IMR-90 (cell line): ENCODE data around the gene PLXND1. TPM values are rescaled to one million over a fixed set of nuclear protein-coding genes. Genes with fewer than 3 reads are reported as not detected.

Experiments used
- ATAC-seq: fragments of 200-7000 bp; cut with Tn5 transposase; 2 replicates; pipeline ENCODE4 v1.9.1; 2020; ENCODE audit warnings: low read depth, mild to moderate bottlenecking, moderate library complexity
- BruUV-seq: library from RNA; stranded (reverse); fragments of 400-500 nt; replicated peaks from 2 replicates; lab custom pipeline; 2021; lab: Mats Ljungman, UMichigan
- CTCF ChIA-PET: fragments of 300-600 bp; formaldehyde crosslinking; extraction: SDS; loops from one replicate; lab custom pipeline; 2021; ENCODE audit warnings: antibody characterized with exemption; lab: Yijun Ruan, JAX
- POLR2A ChIA-PET: fragments of 300-600 bp; sonication (Branson Sonifier 250); formaldehyde crosslinking; loops from one replicate; lab custom pipeline; 2022; ENCODE audit warnings: antibody characterized with exemption; ENCODE audit not compliant: unreplicated experiment; lab: Charles Lee
- DNase-seq: peaks from one replicate; pipeline ENCODE4 v3.0.0; 2013
- H2AFZ ChIP-seq: replicated peaks from 2 replicates; pipeline ENCODE3; 2013; ENCODE audit warnings: low read length, mild to moderate bottlenecking; ENCODE audit not compliant: poor library complexity
- H2AK5ac ChIP-seq: 2 replicates; pipeline ENCODE4 v1.6.1; 2013; ENCODE audit warnings: low read depth, low read length, inconsistent platforms
- H2AK9ac ChIP-seq: replicated peaks from 2 replicates; pipeline ENCODE3; 2013; ENCODE audit warnings: mild to moderate bottlenecking, low read depth, low read length, moderate library complexity; ENCODE audit not compliant: poor library complexity
- H2BK120ac ChIP-seq: 2 replicates; pipeline ENCODE4 v1.6.1; 2013; ENCODE audit warnings: low read depth, low read length, inconsistent platforms
- H2BK15ac ChIP-seq: 3 replicates; pipeline ENCODE4 v1.6.1; 2013; ENCODE audit warnings: low read depth, low read length, inconsistent platforms
- H2BK20ac ChIP-seq: 2 replicates; pipeline ENCODE4 v1.6.1; 2013; ENCODE audit warnings: low read depth, mild to moderate bottlenecking, inconsistent platforms, low read length, moderate library complexity
- H2BK5ac ChIP-seq: 2 replicates; pipeline ENCODE4 v1.6.1; 2013; ENCODE audit warnings: mild to moderate bottlenecking, low read depth, low read length, inconsistent platforms; ENCODE audit not compliant: poor library complexity, severe bottlenecking
- H3K14ac ChIP-seq: replicated peaks from 2 replicates; pipeline ENCODE4 v1.6.1; 2013; ENCODE audit warnings: low read depth, low read length, inconsistent platforms
- H3K18ac ChIP-seq: 2 replicates; pipeline ENCODE4 v1.6.1; 2013; ENCODE audit warnings: low read depth, low read length, control low read depth
- H3K23ac ChIP-seq: 2 replicates; pipeline ENCODE4 v1.6.1; 2013; ENCODE audit warnings: low read depth, low read length, inconsistent platforms
- H3K27ac ChIP-seq: 2 replicates; pipeline ENCODE4 v1.5.1; 2013; ENCODE audit warnings: mild to moderate bottlenecking, control low read depth, low read length; ENCODE audit not compliant: insufficient read depth
- H3K27me3 ChIP-seq: 2 replicates; pipeline ENCODE4 v1.6.1; 2013; ENCODE audit warnings: low read length; ENCODE audit not compliant: control insufficient read depth, insufficient read depth
- H3K36me3 ChIP-seq: 2 replicates; pipeline ENCODE4 v1.6.1; 2013; ENCODE audit warnings: low read length, mixed read lengths; ENCODE audit not compliant: control insufficient read depth, insufficient read depth
- H3K4ac ChIP-seq: 2 replicates; pipeline ENCODE4 v1.6.1; 2013; ENCODE audit warnings: low read depth, low read length, inconsistent platforms
- H3K4me1 ChIP-seq: 2 replicates; pipeline ENCODE4 v1.6.1; 2013; ENCODE audit warnings: low read length, mixed read lengths; ENCODE audit not compliant: control insufficient read depth, insufficient read depth
- H3K4me2 ChIP-seq: 2 replicates; pipeline ENCODE4 v1.6.1; 2013; ENCODE audit warnings: low read depth, mild to moderate bottlenecking, control low read depth, low read length, moderate library complexity
- H3K4me3 ChIP-seq: 2 replicates; pipeline ENCODE4 v1.5.1; 2013; ENCODE audit warnings: low read depth, mild to moderate bottlenecking, control low read depth, low read length, moderate library complexity; ENCODE audit not compliant: insufficient read depth
- H3K56ac ChIP-seq: 2 replicates; pipeline ENCODE4 v1.6.1; 2013; ENCODE audit warnings: low read length, inconsistent platforms; ENCODE audit not compliant: insufficient read depth; ENCODE audit errors: extremely low read depth
- H3K79me1 ChIP-seq, 2 experiments: 2 replicates each; pipeline ENCODE4 v1.6.1; 2013; ENCODE audit warnings: low read length in 2 of 2, inconsistent platforms in 1 of 2, low read depth in 1 of 2
- H3K9ac ChIP-seq: 2 replicates; pipeline ENCODE4 v1.6.1; 2013; ENCODE audit warnings: low read depth, low read length, control low read depth
- H3K9me1 ChIP-seq: 2 replicates; pipeline ENCODE4 v1.6.1; 2013; ENCODE audit warnings: low read length, inconsistent platforms; ENCODE audit not compliant: insufficient read depth
- H3K9me3 ChIP-seq: 2 replicates; pipeline ENCODE4 v1.6.1; 2013; ENCODE audit warnings: low read length; ENCODE audit not compliant: control insufficient read depth, insufficient read depth
- H4K20me1 ChIP-seq: 2 replicates; pipeline ENCODE4 v1.6.1; 2013; ENCODE audit warnings: low read length, inconsistent platforms; ENCODE audit not compliant: insufficient read depth
- H4K5ac ChIP-seq: 2 replicates; pipeline ENCODE4 v1.6.1; 2013; ENCODE audit warnings: mild to moderate bottlenecking, low read depth, low read length, control low read depth
- H4K8ac ChIP-seq, 2 experiments: 2 replicates each; pipeline ENCODE4 v1.6.1; 2013; ENCODE audit warnings: low read depth in 2 of 2, low read length in 2 of 2, control low read depth in 1 of 2, inconsistent platforms in 1 of 2
- H4K91ac ChIP-seq: 2 replicates; pipeline ENCODE4 v1.6.1; 2013; ENCODE audit warnings: low read depth, low read length, inconsistent platforms; ENCODE audit not compliant: insufficient read depth
- BHLHE40 ChIP-seq: fragments of 150-350 bp; IDR thresholded peaks from 2 replicates; pipeline ENCODE4 v1.6.1; 2016; ENCODE audit warnings: mild to moderate bottlenecking, low read depth, low read length
- CEBPB ChIP-seq: IDR thresholded peaks from 2 replicates; pipeline ENCODE4 v1.6.1; 2012; ENCODE audit warnings: low read depth, low read length, improper control_type of control experiment
- WGBS, 2 experiments: methylation state at CpG; one replicate each; pipeline versions ENCODE4 v1.1.5 to v1.1.7; 2013; ENCODE audit warnings: missing lambda C conversion rate in 2 of 2; ENCODE audit not compliant: insufficient read length in 1 of 2; ENCODE audit errors: extremely low coverage in 2 of 2; 5-methylcytosine and 5-hydroxymethylcytosine counted together
- dilution Hi-C: fragments of 300-500 bp; cut with HindIII; formaldehyde crosslinking; loops from one replicate; pipeline ENCODE4 v1.14.3; 2018; ENCODE audit warnings: low sequenced_read_pairs; ENCODE audit not compliant: unreplicated experiment
- in situ Hi-C: fragments of 300-500 bp; cut with MboI; formaldehyde crosslinking; loops from 3 replicates; pipeline ENCODE4 v1.14.3; 2019; ENCODE audit warnings: low sequenced_read_pairs, inconsistent platforms, mixed read lengths
- intact Hi-C: fragments of 100-400 bp; cut with micrococcal nuclease; formaldehyde crosslinking; loops from 2 replicates; pipeline ENCODE4 v1.10.0; 2022
- polyA plus RNA-seq, 3 experiments: library from polyadenylated mRNA; depleted of rRNA; stranded (reverse); fragments of >200 nt; gene quantifications; 2 replicates each; pipeline ENCODE4 v1.2.3, GENCODE V29; 2012; ENCODE audit warnings: low replicate concordance in 1 of 3
- total RNA-seq: library from RNA; depleted of rRNA; stranded (reverse); fragments of >200 nt; gene quantifications from 2 replicates; pipeline ENCODE4 v1.2.3, GENCODE V29; 2012

PLXND1 gene
- total and polyA plus RNA-seq, 2 of the 4 experiments (the other 2 are of a cell fraction) = 19.2 to 67.1 TPM

DNA sequence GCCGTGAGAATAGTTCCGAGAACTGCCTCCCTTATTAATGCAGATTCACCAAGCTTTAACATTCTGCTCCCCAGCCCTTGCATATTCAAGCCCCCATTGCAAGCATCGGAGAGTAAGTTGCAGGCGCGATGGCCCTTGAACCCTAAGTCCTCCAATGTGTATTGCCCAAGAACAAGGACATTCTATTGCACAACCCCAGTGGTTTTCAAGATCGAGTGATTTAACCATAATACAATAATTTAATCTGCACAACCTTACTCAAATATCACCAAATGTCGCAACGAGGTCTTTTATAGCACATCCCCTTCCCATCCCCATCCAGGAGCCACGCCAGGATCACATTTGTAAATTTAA is 21.7 kb upstream of the PLXND1 start:
- H3K9ac ChIP-seq = no peak overlapping the region
- intact Hi-C loops (loop anchor here (1.0 to 10.0 kb wide), 3 partner anchors 201 to 377 kb away; no protein-coding TSS in a partner anchor), in situ Hi-C loops (loop anchor here (25.0 kb wide), 1 partner anchor 459 kb away; the partner anchor contains the start of gene ALG1L2), dilution Hi-C loops (no loop called here)
- POLR2A ChIA-PET = interaction anchor here (0.7 kb wide), 1 partner anchor 467 kb away, joined by 4 read pairs; no protein-coding TSS in a partner anchor
- H3K14ac ChIP-seq = no peak overlapping the region
- H4K8ac ChIP-seq = peak overlapping the region in 1 of 2 experiments; percentile 17; a peak in 1 of 4 replicates
- H2AK5ac ChIP-seq = no peak overlapping the region
- no peak overlapping the region for H4K91ac ChIP-seq
- H3K4me2 ChIP-seq = no peak overlapping the region; the same call in 1 of the 2 replicates
- 10% methylated on average over 2 of the region's 9 CpGs; no CpG with 5 or more reads in 1 of the 2 experiments for WGBS, 2 experiments
- H3K36me3 ChIP-seq = no peaks in the 10 kb centered on the region
- no peak for TF ChIP-seq BHLHE40
- TF ChIP-seq CEBPB = peak; percentile 94
- DNase-seq (no peak), ATAC-seq (no peak)
- no peak overlapping the region for H2BK15ac ChIP-seq
- H2AK9ac ChIP-seq = no peak overlapping the region
- no TSS peak for BruUV-seq
- no peaks in the 10 kb centered on the region for H3K9me3 ChIP-seq
- peak overlapping the region; percentile 54 for H2AFZ ChIP-seq
- no peak overlapping the region for H2BK20ac ChIP-seq
- no peak overlapping the region for H3K18ac ChIP-seq
- peaks cover 20% of the 10 kb centered on the region for H3K4me1 ChIP-seq
- peak overlapping the region; percentile 58; the same call in 1 of the 2 replicates for H3K23ac ChIP-seq
- H3K27me3 ChIP-seq = no peaks in the 10 kb centered on the region
- H3K9me1 ChIP-seq = peaks cover 11% of the 10 kb centered on the region
- H3K4ac ChIP-seq = peak overlapping the region; percentile 2; the same call in 1 of the 2 replicates
- H3K79me1 ChIP-seq = peaks cover 0 to 8% of the 10 kb centered on the region in 2 experiments; a peak in 1 of 4 replicates
- no peak overlapping the region for H2BK5ac ChIP-seq
- CTCF ChIA-PET = interaction anchor here (1.2 kb wide), 1 partner anchor 201 kb away, joined by 4 read pairs; no protein-coding TSS in a partner anchor
- no peak overlapping the region; the same call in 1 of the 2 replicates for H3K27ac ChIP-seq
- no peak overlapping the region for H3K4me3 ChIP-seq
- H3K56ac ChIP-seq = no peak overlapping the region
- H2BK120ac ChIP-seq = no peak overlapping the region
- H4K20me1 ChIP-seq = no peaks in the 10 kb centered on the region
- H4K5ac ChIP-seq = no peak overlapping the region
